Kidney glomerular epithelial cell (primary cell): ENCODE results near the gene SPANXA1.
"Not testable (repeated sequence)": the region's sequence is repeated elsewhere in the genome, so short reads cannot be mapped to it uniquely, and the experiment has no call there.

Source experiments
- DNase-seq: peaks from one replicate; lab custom pipeline; 2025; lab: John Stamatoyannopoulos, UW

The SPANXA1 gene

GRCh38 chrX:141584638-141585037 lies at the start of gene SPANXA1:
SPANXA1 (minus strand) TSS chrX:141584738; CDS start chrX:141584678, 60 bp downstream.
- DNase-seq, result not testable (repeated sequence)

- no peak for DNase-seq
Measured at GRCh38 chrX:141632124-141632523, 47.6 kb upstream of the SPANXA1 start.

- no peak for DNase-seq
Measured at GRCh38 chrX:141619336-141619735, 34.8 kb upstream of the SPANXA1 start.

GRCh38 chrX:141609111-141609510 lies 24.6 kb upstream of the SPANXA1 start:
- no peak for DNase-seq

- DNase-seq, result not testable (repeated sequence)
Measured at GRCh38 chrX:141589408-141589807, 4.9 kb upstream of the SPANXA1 start, which contains the start of gene SPANXA2. SPANXA2 (plus strand) TSS chrX:141589708; CDS start chrX:141589768, 60 bp downstream.

GRCh38 chrX:141542551-141542950 lies 42.0 kb downstream of the SPANXA1 start:
- not testable (repeated sequence) for DNase-seq
